Adrenal gland (tissue), 5 donors: Measurements from ENCODE around the gene ACER3.

ENCODE experiments used
- CTCF ChIP-seq, 6 experiments: fragments of 450-650 bp in 4 of 6; fragments of 200-600 bp in 2 of 6; sonication (generic) in 1 of 6; IDR thresholded peaks; 1 replicate in 5 of 6; 2 replicates in 1 of 6; pipeline versions ENCODE4 v1.5.1 to v1.8.0; 2016 to 2021; ENCODE audit warnings: antibody characterized with exemption in 6 of 6, mild to moderate bottlenecking in 2 of 6, moderate library complexity in 1 of 6
- POLR2A ChIP-seq, 2 donors: fragments of 450-650 bp; IDR thresholded peaks; one replicate each; pipeline ENCODE4 v1.6.1; 2017; ENCODE audit warnings: antibody characterized with exemption in 2 of 2, mild to moderate bottlenecking in 2 of 2, moderate library complexity in 1 of 2
- donor health status: DM: no; HTN: no; CAD: no.

- TF ChIP-seq CTCF (IDR thresholded peaks at IDR 0.05) = no peak
- no peak for TF ChIP-seq POLR2A (IDR thresholded peaks at IDR 0.05)
Measured at GRCh38 chr11:76892306-76892705, 31.6 kb downstream of the ACER3 start.
